ENCODE data around the gene USP9X.
"Not testable (repeated sequence)": the region's sequence is repeated elsewhere in the genome, so short reads cannot be mapped to it uniquely, and the experiment has no call there.

USP9X gene

GRCh38 chrX:41084893-41085511, at the start of gene USP9X:
USP9X (plus strand) TSS chrX:41085445; CDS start chrX:41123629, 38,184 bp downstream.
- no peak for DNase-seq

GRCh38 chrX:41035582-41035981, 49.7 kb upstream of the USP9X start:
- no peak for DNase-seq

GRCh38 chrX:41036668-41037326, 48.4 kb upstream of the USP9X start:
- DNase-seq = no peak

GRCh38 chrX:41043196-41043595, 42.0 kb upstream of the USP9X start:
- DNase-seq = no peak

GRCh38 chrX:41043674-41044345, 41.4 kb upstream of the USP9X start:
- no peak for DNase-seq

GRCh38 chrX:41045960-41046567, 39.2 kb upstream of the USP9X start:
- no peak for DNase-seq

- DNase-seq = no peak
These were observed 37.2 kb upstream of the USP9X start for GRCh38 chrX:41047878-41048534.

GRCh38 chrX:41050359-41050758, 34.9 kb upstream of the USP9X start:
- no peak for DNase-seq

GRCh38 chrX:41051288-41051687, 34.0 kb upstream of the USP9X start:
- DNase-seq = no peak

- no peak for DNase-seq
These were observed 29.5 kb upstream of the USP9X start for GRCh38 chrX:41055740-41056139.

- DNase-seq = not testable (repeated sequence)
These were observed 22.0 kb upstream of the USP9X start for GRCh38 chrX:41063276-41063675.

- DNase-seq = no peak
These were observed 21.2 kb upstream of the USP9X start for GRCh38 chrX:41064018-41064417.

- no peak for DNase-seq
These were observed 18.9 kb upstream of the USP9X start for GRCh38 chrX:41066391-41066790.

GRCh38 chrX:41066969-41067368, 18.3 kb upstream of the USP9X start:
- DNase-seq = no peak

- DNase-seq = no peak
These were observed 17.5 kb upstream of the USP9X start for GRCh38 chrX:41067721-41068120.

- DNase-seq = no peak
These were observed 8.5 kb upstream of the USP9X start for GRCh38 chrX:41076742-41077141.

- DNase-seq = no peak
These were observed 3.4 kb upstream of the USP9X start for GRCh38 chrX:41081821-41082220.

- DNase-seq = no peak
These were observed 2.5 kb upstream of the USP9X start for GRCh38 chrX:41082783-41083182.

GRCh38 chrX:41084044-41084892, 977 bp upstream of the USP9X start:
- peak; percentile 78 for DNase-seq

- DNase-seq = no peak
These were observed 250 bp downstream of the USP9X start for GRCh38 chrX:41085512-41085877.

- DNase-seq = no peak
These were observed 807 bp downstream of the USP9X start for GRCh38 chrX:41085878-41086626.

GRCh38 chrX:41086627-41086932, 1.3 kb downstream of the USP9X start:
- DNase-seq = no peak
